NCI-H345 (cell line): ENCODE measurements around the gene MEGF8.

Source experiments
- DNase-seq: peaks from one replicate; lab custom pipeline; 2025; lab: John Stamatoyannopoulos, UW

Gene MEGF8

DNA sequence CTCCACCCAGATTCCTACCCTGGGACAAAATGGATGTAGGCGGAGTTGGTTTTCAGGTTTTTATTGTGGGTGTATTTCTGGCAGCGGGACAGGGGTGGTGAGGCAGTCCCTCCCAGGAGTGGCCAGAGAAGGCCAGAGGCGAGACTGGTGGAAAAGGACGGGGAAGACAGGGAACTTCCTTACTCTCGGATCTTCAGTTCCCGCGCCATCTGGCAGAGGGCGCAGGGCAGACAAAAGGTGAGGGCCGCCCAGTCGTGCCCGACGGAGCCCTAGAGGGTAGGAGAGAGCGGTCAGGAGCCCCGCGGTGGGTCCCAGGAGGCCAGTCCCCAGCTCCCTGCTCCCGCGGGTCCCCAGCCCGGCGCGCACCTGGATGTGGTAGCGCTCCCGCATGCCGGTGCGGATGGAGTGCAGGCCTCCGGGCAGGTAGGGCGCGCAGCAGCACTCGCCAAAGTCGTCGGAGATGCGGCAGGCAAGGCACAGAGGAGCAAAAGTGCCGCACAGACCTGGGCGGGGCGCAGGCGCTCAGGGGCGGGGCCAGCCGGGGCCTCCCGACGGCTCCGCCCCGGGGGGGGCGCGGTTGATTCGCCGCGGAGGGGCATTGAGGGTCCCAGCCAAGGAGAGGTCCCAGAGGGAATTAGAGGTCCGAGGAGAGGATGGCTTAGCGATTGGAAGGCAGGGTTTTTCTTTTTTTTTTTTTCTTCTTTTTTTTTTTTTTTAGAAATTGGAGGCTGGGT is 61.7 kb downstream of the MEGF8 start:
- peak; percentile 70 for DNase-seq

DNA sequence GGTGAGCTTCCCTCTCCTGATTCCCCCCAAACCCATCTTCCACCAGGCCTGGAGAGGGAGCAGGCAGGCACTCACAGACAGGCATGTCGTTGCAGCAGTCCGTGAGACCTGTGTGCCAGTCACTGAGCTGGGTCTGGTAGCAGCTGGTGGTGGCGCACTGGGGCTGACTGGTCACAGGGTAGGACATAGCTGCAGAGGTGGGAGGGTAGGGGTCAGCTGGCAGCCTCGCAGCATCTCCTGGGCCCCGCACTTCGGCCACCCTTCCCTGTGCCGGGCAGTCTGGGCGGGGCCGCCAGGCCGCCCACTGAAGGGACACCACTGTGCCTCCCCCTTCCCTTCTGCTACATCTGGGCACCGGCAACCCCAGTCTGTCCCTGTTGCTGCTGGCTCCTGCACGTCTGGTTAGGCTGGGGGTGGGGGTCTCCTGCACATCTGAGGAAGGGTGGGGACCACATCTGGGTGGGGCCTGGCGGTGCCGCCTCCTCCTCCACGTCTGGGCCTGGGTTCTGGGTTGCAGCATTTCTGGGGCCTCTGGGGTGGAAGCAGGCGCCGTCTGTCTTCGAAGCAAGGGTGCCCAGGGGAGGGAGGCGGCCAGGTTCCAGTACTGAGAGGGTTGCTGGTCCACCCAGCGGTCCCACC is 63.5 kb downstream of the MEGF8 start:
- no peak for DNase-seq

- no peak for DNase-seq
These were observed 64.5 kb downstream of the MEGF8 start, which contains the start of gene CNFN for GRCh38 chr19:42389899-42390298. Gene CNFN, minus strand, starts transcription at chr19:42390297. Its CDS starts 1,260 bp downstream, at chr19:42389037.

DNA sequence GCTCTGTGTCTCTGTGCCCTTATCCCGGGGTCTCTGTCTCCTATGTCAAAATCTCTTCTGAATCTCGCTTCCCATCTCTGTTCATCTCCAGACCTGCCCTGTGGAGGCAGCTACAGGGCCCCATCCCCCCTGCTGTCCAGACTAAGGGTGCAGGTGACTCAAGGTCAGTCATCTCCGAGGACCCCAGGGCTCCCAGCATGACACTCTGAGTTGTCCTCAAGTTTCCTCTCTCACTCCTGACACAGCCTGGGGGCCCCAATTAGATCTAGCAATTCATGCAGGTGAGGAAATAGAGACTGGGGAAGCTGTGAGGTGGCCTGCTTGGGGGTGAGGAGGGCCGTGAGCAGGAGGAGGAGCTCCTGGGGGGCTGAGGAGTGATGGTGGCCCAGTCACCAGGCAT is 66.7 kb downstream of the MEGF8 start:
- DNase-seq = no peak

DNA sequence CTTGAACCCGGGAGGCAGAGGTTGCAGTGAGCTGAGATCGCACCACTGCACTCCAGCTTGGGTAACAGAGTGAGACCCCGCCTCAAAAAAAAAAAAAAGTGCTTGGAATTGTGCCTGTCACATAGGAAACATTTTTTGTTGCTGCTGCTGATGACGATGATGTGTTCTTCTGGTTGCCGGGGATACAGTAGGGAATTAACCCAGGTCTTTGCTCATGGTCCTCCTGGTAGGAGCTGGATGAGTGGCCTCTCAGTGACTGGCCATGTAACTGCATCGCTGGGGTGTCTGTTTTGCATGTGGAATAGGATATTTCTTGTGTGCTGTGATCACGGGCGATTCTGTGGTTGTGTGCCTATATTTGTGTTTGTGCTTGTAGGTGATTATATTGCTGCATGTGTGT is 69.3 kb downstream of the MEGF8 start:
- no peak for DNase-seq

GRCh38 chr19:42396381-42397262 is 71.2 kb downstream of the MEGF8 start:
- peak; percentile 96 for DNase-seq

- DNase-seq = no peak
These were observed 72.1 kb downstream of the MEGF8 start for GRCh38 chr19:42397263-42398166.

- DNase-seq = no peak
These were observed 75.0 kb downstream of the MEGF8 start for GRCh38 chr19:42400404-42400803.

DNA sequence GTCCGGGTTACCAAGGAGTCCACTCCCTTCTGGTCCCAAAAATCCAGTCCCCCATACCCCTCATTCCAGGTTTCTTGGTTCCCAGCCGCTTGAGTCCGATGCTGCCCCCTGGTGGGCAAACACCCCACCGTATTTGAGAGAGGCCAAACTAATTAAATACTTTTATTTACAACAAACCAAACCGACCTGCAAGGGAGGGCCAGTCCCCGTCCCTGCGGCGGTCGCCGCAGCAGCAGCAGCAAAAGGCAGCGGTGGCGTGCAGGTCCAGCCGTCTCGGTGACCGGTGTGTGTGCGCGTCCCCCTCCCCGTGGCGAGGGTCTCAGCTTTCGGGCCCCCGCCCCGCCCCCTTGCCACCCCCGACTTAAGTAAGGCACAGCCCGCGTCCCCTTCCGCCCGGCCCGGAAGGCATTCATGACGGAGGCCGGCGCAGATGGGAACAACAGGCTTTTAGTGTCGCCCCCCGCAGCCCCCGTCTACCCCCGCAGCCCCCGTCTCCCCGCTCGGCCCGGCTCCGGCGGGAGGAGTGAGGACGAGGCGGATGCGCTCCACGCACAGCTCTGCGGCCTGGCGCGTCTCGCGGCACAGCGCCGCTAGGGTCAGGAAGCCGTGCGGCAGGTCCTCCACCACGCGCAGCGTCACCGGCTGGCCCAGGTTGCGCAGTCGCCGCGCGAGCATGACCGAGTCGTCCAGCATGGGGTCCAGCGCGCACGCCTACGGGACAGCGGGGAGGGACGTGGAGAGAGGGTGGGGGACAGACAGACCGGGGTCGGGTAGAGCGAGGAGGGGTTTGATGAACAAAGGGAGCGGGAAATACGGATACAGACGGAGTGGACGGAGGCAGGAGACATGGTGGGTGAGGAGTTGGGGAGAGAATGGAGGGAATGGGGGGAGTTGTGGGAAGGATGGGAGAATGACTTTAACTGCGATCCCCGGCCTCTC is 76.2 kb downstream of the MEGF8 start:
- peak; percentile 27 for DNase-seq

DNA sequence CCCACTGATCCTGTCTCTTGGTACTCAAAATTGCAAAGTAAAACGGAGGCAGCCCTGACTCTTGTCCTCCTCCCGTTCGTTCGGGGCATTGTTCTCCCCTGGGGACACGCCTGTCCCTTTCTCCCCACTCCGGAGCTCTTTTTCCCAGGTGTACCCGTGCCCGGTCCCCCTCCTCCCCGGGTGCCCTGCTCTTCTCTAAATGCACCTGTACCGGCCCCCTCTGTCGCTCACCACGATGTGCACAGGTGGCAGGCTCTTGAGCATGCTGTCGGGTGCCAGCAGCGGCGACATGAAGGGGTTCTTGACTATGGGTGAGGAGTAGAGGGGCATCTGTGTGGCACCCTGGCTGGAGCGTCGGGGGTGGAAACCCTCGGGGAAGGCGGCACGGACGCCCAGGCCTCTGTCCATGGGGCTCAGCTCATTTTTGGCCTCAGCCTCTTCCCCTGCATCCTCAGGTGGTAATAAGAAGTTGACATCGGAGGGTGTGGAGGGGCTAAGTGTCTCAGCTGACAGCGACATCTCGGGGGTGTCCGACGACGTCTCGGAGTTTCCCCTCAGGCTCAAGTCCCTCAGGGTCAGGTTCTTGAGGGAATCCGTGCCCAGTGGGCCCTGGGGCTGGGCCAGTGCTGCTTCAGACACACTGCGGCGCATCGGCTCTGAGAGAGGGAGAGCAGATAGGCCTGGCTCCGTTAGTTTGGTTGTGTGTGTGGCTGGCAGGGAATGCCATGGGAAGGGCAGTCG is 77.1 kb downstream of the MEGF8 start:
- DNase-seq = no peak

GRCh38 chr19:42403586-42403985 is 78.2 kb downstream of the MEGF8 start:
- no peak for DNase-seq

DNA sequence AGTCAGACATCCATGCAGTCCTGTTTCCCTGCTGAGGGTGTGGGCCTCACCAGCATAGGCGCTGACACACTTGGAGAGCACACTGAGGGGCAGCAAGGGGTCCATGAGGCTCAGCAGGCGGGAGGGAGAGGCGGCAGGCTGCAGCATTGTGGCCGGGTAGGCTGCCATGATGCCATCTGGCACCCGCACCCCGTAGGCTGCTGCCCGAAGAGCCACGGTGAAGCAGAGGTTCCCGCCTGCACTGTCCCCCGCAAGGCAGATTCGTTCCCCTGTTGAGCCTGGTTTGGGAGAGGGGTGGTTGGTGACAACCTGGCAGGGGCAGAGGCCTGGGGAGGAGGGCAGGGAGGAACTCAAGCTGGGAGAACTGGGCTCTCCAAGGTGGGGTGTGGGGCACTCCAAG is 80.7 kb downstream of the MEGF8 start:
- no peak for DNase-seq

DNA sequence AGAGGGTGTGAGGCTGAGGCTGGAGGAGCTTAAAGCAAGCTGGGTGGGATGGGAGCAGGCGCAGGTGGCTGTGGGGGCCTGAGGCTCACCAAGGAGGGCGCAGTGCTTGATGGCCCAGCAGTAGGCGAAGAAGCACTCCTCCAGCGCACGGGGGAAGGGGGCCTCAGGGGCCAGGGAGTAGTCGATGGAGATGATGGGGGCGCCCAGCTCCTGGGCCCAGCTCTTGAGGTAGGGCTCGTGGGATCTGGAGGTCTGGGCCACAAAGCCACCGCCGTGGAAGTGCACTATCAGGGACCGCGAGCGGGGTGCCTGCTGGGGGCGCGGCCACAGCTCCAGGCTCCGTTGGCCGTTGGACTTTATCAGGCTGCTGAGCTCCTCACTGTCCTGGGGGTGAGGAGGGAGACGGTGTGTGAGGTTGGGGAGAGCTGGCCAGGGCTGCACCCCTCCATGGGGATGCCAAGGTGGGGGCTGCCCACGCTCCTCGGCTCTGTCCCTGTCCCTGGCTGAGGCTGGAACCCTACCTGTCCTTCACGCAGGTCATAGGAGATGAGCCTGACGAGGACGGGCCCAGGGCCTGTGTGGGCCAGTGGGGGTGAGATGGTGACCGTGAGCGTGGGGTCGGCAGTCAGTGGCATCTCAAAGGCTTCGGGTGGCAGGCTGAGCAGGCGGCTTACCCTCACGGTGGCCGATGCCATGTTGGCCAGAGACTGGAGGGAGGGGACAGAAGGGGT is 81.8 kb downstream of the MEGF8 start:
- no peak for DNase-seq

DNA sequence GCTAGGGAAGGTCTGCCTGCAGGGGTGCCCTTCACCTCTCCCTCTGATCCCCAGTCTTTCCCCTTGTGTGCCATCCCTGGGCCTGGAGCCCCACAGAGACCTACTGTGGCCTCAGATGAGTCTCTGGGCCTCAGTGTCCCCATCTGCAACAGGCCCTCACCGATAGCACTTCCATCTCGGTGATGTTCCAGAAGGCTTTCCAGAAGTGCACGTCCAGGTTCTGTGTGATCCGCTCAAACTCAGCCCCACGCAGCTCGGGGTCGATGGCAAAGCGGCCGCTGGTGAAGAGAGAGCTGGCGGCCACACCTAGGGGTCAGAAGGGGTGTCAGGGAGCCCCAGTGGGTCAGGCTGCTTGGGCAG is 82.4 kb downstream of the MEGF8 start:
- no peak for DNase-seq

GRCh38 chr19:42409477-42409876 is 84.0 kb downstream of the MEGF8 start:
- DNase-seq = no peak

DNA sequence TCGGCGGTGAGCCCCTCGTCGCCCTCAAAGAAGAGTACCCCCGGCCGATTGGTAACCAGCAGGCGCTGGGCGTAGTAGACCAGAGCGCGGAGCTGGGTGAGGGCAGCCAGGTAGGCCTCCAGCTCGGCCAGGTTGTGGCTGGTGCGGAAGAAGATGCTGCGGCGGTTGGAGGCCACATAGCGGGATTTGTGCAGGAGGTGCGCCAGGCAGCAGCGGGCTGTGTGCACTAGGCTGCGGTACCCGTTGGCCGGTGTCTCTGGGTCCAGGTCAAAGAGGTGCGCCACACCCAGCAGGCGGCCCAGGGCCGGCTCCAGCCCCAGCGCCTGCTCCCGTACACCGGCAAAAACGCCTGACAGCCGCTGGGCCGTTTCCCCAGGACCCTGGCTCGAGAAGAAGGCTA is 84.9 kb downstream of the MEGF8 start:
- DNase-seq = no peak

DNA sequence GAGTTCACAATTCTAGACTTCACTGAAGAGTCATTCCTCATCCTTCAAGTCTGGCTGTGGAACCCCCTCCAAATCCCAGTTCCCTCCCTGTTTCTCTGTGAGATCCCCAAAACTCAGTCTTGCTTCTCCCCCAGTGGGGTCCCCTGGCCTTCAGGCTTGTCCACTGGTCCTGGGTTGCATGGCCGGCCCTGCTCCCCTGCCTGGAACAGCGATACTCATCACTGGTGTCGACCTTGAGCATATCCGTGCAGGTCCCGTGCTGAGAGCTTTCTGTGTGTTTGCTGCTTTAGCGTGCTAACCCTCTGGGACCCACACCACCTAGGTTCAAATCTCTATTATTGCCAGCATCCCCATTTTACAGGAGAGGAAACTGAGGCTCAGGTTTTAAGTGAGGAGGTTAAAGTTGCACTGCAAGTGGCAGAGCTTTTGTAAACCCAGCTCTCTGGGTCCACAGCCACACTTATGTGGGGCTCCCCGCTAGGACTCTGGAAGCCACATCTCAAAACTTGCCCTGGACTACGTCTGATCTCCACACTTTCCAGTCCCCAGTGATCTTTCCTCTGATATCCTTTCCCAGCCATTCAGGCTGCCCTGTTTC is 86.2 kb downstream of the MEGF8 start:
- DNase-seq = no peak

DNA sequence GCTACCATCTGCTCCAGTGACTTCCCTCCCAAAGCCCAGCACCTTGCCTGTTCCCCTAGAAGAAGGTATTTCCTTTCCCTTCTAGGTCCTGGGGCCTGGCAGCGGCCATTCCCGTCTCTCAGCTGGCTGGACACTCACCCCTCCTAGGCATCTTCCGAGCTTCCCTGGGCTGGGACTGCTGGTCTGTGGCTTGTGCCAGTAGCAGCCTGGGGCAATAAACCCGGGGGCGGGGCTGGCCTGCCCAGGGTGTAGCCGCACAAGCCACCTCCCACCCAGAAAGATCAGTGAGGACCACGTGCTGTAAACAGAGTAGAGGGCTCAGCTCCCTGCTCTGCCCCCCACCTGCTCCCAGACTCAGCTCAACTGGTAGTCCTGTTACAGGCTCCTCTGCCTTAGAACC is 86.8 kb downstream of the MEGF8 start:
- DNase-seq = no peak

GRCh38 chr19:42412661-42413076 is 87.2 kb downstream of the MEGF8 start:
- no peak for DNase-seq
